Measurements from ENCODE around the gene HARBI1. TPM values are rescaled to one million over a fixed set of nuclear protein-coding genes. Genes with fewer than 3 reads are reported as not detected.

The HARBI1 gene
- total and polyA plus RNA-seq, 2 experiments from 2014 or later: 4.4 to 6.5 TPM

DNA sequence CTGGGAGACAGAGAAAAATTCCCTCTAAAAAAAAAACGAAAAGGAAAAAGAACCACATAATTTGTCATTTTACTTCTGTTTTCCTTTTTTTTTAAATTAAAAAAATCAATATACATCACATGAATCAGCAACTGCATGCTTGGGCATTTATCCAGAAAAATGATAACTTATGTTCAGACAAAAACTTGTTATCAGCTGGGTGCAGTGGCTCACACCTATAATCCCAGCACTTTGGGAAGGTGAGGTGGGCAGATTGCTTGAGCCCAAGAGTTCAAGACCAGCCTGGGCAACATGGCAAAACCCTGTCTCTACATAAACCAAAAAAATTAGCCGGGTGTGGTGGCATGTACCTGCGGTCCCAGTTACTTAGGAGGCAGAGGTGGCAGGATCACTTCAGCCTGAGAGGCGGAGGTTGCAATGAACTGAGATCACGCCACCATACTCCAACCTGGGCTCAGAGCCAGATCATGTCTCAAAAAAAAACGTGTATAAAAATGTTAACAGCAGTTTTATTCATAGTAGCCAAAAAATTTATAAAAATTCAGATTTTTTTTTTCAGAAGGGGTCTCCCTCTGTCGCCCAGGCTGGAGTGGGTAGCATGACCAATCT is 51.7 kb downstream of the HARBI1 start:
- Histone ChIP-seq H3K27me3 (no peaks in the 10 kb centered on the region), H3K4me1 (ENCODE audit: insufficient read depth) (no peaks in the 10 kb centered on the region), H3K9me2 (replicated peaks; ENCODE audit: insufficient read depth) (no peaks in the 10 kb centered on the region), H3K27ac (no peak overlapping the region), H2AFZ (no peak overlapping the region), H3K4me3 (no peak overlapping the region), H3K36me3 (replicated peaks; ENCODE audit: insufficient read depth, low read depth) (no peaks in the 10 kb centered on the region), H3K4me2 (no peak overlapping the region), H3K9me3 (ENCODE audit: low read depth) (no peaks in the 10 kb centered on the region), H3K79me2 (peaks cover 99% of the 10 kb centered on the region), H4K20me1 (ENCODE audit: insufficient read depth, poor library complexity, severe bottlenecking) (peaks cover 32% of the 10 kb centered on the region)
- WGBS (ENCODE audit: low lambda C conversion rate, missing lambda C conversion rate): 92% methylated on average over 7 of the region's 7 CpGs
- TF ChIP-seq EZH2phosphoT487 (IDR thresholded peaks at IDR 0.05; ENCODE audit: low read depth, severe bottlenecking, unreplicated experiment) (no peak), EZH2 (IDR thresholded peaks at IDR 0.05; ENCODE audit: borderline replicate concordance) (no peak)
- TF ChIP-seq, protein P1, sequence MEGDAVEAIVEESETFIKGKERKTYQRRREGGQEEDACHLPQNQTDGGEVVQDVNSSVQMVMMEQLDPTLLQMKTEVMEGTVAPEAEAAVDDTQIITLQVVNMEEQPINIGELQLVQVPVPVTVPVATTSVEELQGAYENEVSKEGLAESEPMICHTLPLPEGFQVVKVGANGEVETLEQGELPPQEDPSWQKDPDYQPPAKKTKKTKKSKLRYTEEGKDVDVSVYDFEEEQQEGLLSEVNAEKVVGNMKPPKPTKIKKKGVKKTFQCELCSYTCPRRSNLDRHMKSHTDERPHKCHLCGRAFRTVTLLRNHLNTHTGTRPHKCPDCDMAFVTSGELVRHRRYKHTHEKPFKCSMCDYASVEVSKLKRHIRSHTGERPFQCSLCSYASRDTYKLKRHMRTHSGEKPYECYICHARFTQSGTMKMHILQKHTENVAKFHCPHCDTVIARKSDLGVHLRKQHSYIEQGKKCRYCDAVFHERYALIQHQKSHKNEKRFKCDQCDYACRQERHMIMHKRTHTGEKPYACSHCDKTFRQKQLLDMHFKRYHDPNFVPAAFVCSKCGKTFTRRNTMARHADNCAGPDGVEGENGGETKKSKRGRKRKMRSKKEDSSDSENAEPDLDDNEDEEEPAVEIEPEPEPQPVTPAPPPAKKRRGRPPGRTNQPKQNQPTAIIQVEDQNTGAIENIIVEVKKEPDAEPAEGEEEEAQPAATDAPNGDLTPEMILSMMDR (IDR thresholded peaks at IDR 0.05; ENCODE audit: poor library complexity): no peak
- no peak for DNase-seq (ENCODE audit: low spot score)

DNA sequence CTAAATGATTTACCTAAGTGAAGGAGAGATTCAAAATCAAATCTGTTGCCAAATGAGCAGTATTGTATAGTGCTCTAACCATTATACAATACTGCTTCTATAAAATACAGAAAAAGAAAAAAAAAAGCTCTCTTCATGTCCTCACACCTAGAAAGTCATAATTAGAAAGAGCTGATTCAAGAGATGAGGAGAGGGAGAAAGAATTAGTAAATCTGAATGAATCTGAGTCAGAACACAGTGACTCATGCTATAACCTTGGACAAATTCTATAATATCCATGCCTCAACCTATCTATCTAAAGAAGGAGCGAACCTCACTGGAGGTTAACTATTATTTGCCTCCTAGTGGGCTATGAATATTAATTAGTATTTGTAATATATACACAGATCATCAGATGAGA is 52.6 kb downstream of the HARBI1 start:
- no peaks in the 10 kb centered on the region for H3K9me2 ChIP-seq (replicated peaks; ENCODE audit: insufficient read depth)
- 96% methylated on average over 1 of the region's 1 CpG for WGBS (ENCODE audit: low lambda C conversion rate, missing lambda C conversion rate)
- no peak overlapping the region for H3K4me2 ChIP-seq
- H4K20me1 ChIP-seq (ENCODE audit: insufficient read depth, poor library complexity, severe bottlenecking): peaks cover 29% of the 10 kb centered on the region
- no peaks in the 10 kb centered on the region for H3K36me3 ChIP-seq (replicated peaks; ENCODE audit: insufficient read depth, low read depth)
- TF ChIP-seq EZH2phosphoT487 (IDR thresholded peaks at IDR 0.05; ENCODE audit: low read depth, severe bottlenecking, unreplicated experiment): no peak
- TF ChIP-seq, protein P1 (IDR thresholded peaks at IDR 0.05; ENCODE audit: poor library complexity): no peak
- no peak for TF ChIP-seq EZH2 (IDR thresholded peaks at IDR 0.05; ENCODE audit: borderline replicate concordance)
- H2AFZ ChIP-seq: no peak overlapping the region
- no peak overlapping the region for H3K27ac ChIP-seq
- no peaks in the 10 kb centered on the region for H3K4me1 ChIP-seq (ENCODE audit: insufficient read depth)
- DNase-seq (ENCODE audit: low spot score): no peak
- H3K4me3 ChIP-seq: no peak overlapping the region
- no peaks in the 10 kb centered on the region for H3K9me3 ChIP-seq (ENCODE audit: low read depth)
- no peaks in the 10 kb centered on the region for H3K27me3 ChIP-seq
- H3K79me2 ChIP-seq: peaks cover 99% of the 10 kb centered on the region

- H3K4me1 ChIP-seq (ENCODE audit: insufficient read depth): no peaks in the 10 kb centered on the region
- H3K27me3 ChIP-seq: no peaks in the 10 kb centered on the region
- H3K9me2 ChIP-seq (replicated peaks; ENCODE audit: insufficient read depth): no peaks in the 10 kb centered on the region
- no peaks in the 10 kb centered on the region for H3K9me3 ChIP-seq (ENCODE audit: low read depth)
- no peak for TF ChIP-seq EZH2 (IDR thresholded peaks at IDR 0.05; ENCODE audit: borderline replicate concordance)
- TF ChIP-seq EZH2phosphoT487 (IDR thresholded peaks at IDR 0.05; ENCODE audit: low read depth, severe bottlenecking, unreplicated experiment): no peak
- TF ChIP-seq, protein P1 (IDR thresholded peaks at IDR 0.05; ENCODE audit: poor library complexity): no peak
- no peak for DNase-seq (ENCODE audit: low spot score)
- H3K4me3 ChIP-seq: no peak overlapping the region
- peaks cover 32% of the 10 kb centered on the region for H4K20me1 ChIP-seq (ENCODE audit: insufficient read depth, poor library complexity, severe bottlenecking)
- H3K36me3 ChIP-seq (replicated peaks; ENCODE audit: insufficient read depth, low read depth): no peaks in the 10 kb centered on the region
- peaks cover 99% of the 10 kb centered on the region for H3K79me2 ChIP-seq
- WGBS (ENCODE audit: low lambda C conversion rate, missing lambda C conversion rate): 98% methylated on average over 5 of the region's 5 CpGs
- no peak overlapping the region for H3K27ac ChIP-seq
- H3K4me2 ChIP-seq: no peak overlapping the region
- H2AFZ ChIP-seq: no peak overlapping the region
Measured at GRCh38 chr11:46562527-46562926, 54.5 kb downstream of the HARBI1 start.
